ENCODE data around the gene POU3F2. TPM values are rescaled to one million over a fixed set of nuclear protein-coding genes. Genes with fewer than 3 reads are reported as not detected.
A peak's percentile ranks its signal among the peaks of the same experiment; 100 is the strongest.

POU3F2 gene
- total RNA-seq, 2 donors from 2014 or later, result not detected

DNA sequence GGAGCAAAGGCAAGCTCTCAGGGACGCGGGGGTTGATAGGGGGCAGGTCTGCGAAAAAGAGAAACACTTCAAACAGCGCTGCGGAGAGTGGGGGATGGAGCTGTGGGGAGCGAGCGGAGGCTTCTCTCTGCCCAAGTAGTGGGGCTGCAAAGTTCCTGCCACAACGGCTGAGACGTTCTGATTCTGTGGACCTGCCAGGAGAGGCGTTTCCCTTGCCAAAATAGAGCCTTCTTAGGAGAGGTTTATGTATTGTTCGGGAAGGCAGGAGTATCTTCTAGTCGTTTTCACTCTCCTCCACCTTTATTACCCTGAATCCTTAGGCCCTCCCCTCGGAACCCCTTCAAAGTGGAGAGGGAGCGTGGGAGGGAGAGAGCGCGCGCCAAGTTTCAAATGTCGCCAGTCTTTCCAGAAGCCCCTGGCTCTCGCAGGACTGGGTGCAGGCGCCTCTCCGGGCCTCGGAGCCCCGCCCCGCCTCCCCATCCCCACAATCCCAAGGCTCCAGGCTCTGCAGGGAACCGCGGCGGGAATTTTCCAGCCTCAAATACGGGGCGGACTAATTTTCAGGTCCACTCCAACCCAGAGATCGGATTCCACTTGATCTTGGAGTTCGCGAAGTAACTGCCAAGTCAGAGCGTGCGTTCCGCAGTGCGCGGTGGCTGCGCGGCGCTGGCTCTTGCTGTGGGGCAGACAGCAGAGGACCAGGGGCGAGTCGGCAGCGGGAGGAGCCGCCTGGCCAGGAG is 10.0 kb upstream of the POU3F2 start:
- DNase-seq, result no peak
- H3K27ac Mint-ChIP-seq, result no peak overlapping the region

DNA sequence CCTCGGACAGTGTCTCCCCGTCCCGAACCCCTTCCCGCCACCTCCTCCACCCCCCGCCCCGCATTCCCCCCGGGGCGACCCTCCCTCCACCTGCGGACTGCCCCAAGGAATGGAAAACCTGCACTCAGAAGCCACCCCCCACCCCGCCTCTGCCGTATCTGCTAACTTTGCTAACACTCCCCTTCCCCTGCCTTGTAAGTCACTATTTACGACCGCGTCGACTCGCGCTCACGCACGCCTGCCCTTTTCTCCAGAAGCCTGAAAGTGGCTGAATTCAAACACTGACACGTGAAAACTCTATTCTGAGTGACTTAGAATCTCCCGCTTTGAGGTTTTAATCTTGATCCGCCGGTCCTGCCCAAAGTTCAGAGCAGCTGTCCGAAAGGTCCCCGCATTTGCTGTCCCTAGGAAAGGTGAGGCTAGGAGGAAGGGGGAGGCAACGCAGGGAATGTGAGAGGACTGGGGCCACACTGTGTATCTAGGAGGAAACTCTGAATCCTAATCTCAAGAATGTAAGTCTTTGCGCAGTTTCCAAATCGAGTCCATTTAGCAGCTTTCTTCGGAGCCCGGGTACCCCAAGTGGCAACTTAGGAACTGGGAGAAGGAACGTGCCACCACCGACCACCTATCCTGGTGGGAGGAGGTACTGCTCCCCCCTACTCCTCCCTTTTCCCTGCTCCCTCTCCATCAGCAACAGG is 9.3 kb upstream of the POU3F2 start:
- DNase-seq (no peak), ATAC-seq (no peak)
- Mint-ChIP-seq H3K4me1 (peaks cover 20% of the 10 kb centered on the region), H3K27me3 (peaks cover 90% of the 10 kb centered on the region), H3K36me3 (ENCODE audit: low read depth) (peaks cover 5% of the 10 kb centered on the region), H3K4me3 (peak overlapping the region; percentile 47), H3K27ac (no peak overlapping the region)
- no peaks in the 10 kb centered on the region for H3K9me3 ChIP-seq (ENCODE audit: control insufficient read depth, low read length, poor library complexity, severe bottlenecking)

More for the DNA sequence above, 10.0 kb upstream of the POU3F2 start:
- Mint-ChIP-seq H3K27me3 (peaks cover 89% of the 10 kb centered on the region), H3K4me3 (peak overlapping the region; percentile 51), H3K4me1 (peaks cover 20% of the 10 kb centered on the region), H3K36me3 (ENCODE audit: low read depth) (peaks cover 5% of the 10 kb centered on the region)
- no peaks in the 10 kb centered on the region for H3K9me3 ChIP-seq (ENCODE audit: control insufficient read depth, low read length, poor library complexity, severe bottlenecking)
- no peak for ATAC-seq

DNA sequence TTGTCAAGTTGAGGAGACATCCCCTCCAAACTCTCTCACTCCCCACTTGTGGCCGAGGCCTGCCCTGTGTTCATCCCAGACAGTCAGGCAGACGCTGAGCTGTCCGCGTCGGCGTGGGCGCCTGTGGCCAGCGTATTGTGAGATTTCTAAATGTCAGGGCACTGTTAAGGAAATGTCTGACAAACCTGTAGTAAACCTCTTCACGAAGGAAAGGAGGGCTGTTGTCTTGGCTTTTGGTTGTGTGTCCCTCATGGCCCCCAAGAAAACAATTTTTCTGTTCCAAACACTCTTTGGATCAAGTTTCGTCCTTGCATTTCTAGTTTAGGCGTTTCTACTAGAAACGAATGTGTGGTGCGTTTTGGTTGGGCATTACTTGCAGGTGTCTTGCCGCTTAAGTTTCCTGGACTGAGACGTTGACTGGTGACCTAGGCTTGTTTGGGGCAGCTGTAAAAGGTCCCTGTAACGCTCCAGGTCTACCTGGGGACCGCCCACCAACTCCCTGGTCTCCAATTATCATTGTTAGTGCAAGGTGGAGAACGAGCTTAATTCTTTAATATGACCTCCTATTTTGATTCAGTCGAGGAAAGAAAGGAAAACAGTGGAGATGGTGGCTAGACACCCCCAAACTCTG is 8.7 kb upstream of the POU3F2 start:
- Mint-ChIP-seq H3K4me1 (peaks cover 21% of the 10 kb centered on the region), H3K36me3 (ENCODE audit: low read depth) (peaks cover 5% of the 10 kb centered on the region), H3K27me3 (peaks cover 94% of the 10 kb centered on the region), H3K27ac (no peak overlapping the region), H3K4me3 (peak overlapping the region; percentile 47)
- DNase-seq, result no peak
- no peak for ATAC-seq
- H3K9me3 ChIP-seq (ENCODE audit: control insufficient read depth, low read length, poor library complexity, severe bottlenecking), result no peaks in the 10 kb centered on the region

DNA sequence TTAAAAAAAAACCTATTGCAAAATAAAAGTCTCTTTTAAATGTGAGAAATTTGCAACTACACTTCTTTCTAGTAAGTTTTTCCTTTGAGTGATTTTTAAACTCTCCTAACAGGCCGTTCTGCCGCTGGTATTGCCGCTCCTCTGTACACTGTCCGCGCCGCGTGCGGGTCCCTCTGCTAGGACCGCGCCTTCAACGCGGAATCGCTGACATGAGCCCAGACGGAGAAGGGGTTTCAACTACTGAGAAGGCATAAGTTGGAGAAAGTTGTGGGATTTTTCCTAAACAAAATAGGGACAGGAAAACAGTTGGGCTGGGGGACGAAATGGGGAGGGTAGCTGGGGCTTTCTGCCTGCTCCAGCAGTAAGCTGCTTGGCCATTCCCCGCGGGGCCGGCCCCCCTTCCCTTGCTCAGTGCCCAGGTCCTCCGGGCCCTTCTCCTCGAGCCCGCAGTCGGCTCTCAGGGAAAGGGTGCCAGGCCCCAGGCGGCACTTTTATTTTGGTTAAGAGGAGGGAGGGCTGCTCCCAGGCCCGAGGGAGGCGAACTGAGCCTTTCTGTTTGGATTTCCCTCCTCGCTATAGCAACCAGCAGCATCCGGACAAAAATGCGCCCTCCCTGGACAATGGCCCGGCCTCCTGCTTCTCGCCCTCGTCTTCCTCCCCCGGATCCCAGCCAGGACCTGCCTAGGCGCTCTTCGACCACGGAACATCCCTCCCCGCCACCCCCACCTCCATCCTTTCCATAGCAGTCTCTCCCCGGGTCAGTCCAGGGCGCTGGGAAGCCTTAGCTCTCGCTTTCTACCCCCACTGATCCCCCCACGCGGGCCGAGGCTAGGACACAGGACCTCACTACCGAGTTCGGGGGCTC is 6.8 kb upstream of the POU3F2 start:
- ATAC-seq (no peak), DNase-seq (no peak)
- H3K27me3 Mint-ChIP-seq, result peaks cover 89% of the 10 kb centered on the region
- H3K36me3 Mint-ChIP-seq (ENCODE audit: low read depth), result peaks cover 5% of the 10 kb centered on the region
- H3K4me1 Mint-ChIP-seq, result peaks cover 30% of the 10 kb centered on the region
- no peaks in the 10 kb centered on the region for H3K9me3 ChIP-seq (ENCODE audit: control insufficient read depth, low read length, poor library complexity, severe bottlenecking)
- H3K4me3 Mint-ChIP-seq, result no peak overlapping the region
- no peak overlapping the region for H3K27ac Mint-ChIP-seq

DNA sequence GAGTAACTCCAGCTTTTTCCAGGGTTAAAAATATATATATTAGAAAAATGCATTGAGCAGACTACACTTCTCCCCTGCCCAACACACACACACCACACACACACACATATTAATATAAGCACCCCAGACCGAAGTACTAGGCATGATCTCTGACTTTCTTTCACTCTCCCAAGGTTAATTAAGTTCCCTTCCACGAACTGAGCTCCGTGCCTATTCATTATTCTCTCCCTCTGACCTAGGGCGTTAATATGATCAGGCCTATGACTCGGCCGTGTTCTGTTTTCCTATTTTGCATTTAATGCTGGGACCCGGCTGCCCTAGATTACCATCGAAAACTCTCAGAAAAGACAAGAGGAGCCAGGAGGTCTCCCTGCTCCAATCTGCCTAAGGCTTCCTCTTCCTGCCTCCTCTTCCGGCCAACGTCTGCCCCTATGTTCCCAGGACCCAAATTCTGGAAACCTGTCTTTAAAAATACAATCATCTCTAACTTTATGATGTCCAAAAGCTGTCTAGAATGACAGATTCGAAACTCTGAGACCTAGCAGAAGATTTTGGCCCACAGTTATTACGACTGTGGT is 6.1 kb upstream of the POU3F2 start:
- H3K4me3 Mint-ChIP-seq, result no peak overlapping the region

DNA sequence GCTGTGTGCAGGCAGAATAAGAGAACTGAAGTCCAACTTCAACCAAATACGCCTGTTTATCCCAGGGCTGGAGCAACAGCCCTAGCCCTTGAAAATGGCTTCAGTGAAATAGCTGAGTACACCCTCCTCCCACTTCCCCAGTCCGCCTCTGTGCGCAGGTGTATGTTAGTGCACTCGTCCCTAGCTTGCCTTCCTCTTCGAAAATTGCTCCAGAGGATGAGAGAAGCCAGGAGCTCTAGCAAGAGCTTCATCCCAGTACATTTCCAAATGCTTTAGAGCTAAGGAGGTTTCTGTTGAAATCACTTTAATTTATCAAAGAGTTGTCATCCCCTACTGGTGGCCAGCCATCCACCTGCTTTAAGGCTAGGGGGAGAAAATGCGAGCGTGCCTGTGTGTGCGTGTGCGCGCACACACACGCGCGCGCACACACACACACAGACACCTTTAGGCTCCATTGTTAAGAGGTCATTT is 5.4 kb upstream of the POU3F2 start:
- no peak for DNase-seq
- Mint-ChIP-seq H3K27ac (no peak overlapping the region), H3K4me1 (peaks cover 39% of the 10 kb centered on the region), H3K36me3 (ENCODE audit: low read depth) (peaks cover 5% of the 10 kb centered on the region), H3K27me3 (peaks cover 95% of the 10 kb centered on the region), H3K4me3 (no peak overlapping the region)
- no peaks in the 10 kb centered on the region for H3K9me3 ChIP-seq (ENCODE audit: control insufficient read depth, low read length, poor library complexity, severe bottlenecking)
- ATAC-seq, result no peak

More for the DNA sequence above, 6.1 kb upstream of the POU3F2 start:
- ATAC-seq (no peak), DNase-seq (no peak)
- Mint-ChIP-seq H3K27me3 (peaks cover 95% of the 10 kb centered on the region), H3K27ac (no peak overlapping the region), H3K4me1 (peaks cover 38% of the 10 kb centered on the region), H3K36me3 (ENCODE audit: low read depth) (peaks cover 7% of the 10 kb centered on the region)
- no peaks in the 10 kb centered on the region for H3K9me3 ChIP-seq (ENCODE audit: control insufficient read depth, low read length, poor library complexity, severe bottlenecking)

DNA sequence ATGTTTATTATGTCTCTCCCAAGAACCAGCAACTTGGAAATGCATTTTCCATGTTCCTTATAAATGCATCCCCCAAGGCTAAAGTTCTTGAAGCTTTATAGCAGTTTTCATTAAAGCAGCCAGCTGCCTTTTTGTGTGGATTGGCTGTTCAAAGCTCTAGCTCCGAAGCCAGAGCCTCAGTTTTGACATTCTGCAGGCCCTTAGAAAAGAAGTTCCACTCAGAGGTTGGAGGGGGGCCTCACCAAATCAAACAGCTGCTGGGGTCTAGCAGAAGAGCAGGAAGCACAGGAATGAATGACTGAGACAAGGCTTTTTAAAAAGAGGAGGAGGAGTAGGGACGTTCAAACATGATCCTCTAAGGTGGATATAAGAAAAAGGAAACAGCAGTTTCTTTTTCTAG is 4.2 kb upstream of the POU3F2 start:
- DNase-seq, result no peak
- Mint-ChIP-seq H3K36me3 (ENCODE audit: low read depth) (peaks cover 2% of the 10 kb centered on the region), H3K4me3 (no peak overlapping the region), H3K4me1 (peaks cover 35% of the 10 kb centered on the region), H3K27ac (no peak overlapping the region), H3K27me3 (peaks cover 91% of the 10 kb centered on the region)
- no peaks in the 10 kb centered on the region for H3K9me3 ChIP-seq (ENCODE audit: control insufficient read depth, low read length, poor library complexity, severe bottlenecking)
- ATAC-seq, result no peak

DNA sequence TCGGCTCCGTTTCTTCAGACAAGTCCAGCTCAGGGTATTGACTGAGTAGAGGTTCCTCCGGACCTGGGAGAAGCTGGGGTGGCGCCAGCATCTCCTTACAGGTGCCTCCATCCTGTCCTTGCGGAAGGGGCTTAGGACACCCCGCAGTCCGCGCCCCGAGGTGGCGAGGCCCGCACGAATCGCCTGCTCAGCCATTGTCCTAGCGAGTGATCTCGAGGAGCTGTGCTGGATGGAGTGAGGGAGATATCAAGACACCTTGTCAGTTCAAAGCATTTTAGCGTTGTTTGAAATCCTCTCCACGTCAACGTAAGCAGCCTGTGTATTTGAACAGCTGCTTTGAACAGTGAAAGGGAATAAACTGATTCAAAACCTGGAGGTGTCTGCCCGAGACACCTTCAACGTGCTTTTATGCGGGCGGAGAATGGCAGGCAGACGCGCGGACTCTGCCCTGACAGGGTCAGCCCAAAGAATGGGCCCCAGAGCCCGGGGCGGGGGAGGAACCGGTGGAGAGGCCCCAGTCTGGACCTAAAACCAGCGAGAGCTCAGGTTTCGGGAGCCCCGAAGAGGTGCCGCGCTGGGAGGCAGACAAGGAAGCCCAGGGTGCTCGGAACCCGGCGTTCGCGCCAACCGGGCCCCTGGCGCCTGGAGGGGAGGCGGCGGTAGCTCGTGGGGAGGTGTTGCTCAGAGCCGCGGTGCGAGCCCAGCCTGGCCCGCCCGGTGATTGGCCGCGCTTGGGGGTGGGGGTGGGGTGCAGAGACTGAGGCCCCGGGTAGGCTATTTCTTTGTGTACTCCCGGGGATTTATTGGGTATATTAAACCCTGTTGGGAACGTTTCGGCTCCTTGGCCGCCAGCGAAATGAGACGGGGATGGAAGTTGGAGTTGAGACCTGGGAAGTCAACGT is 3.1 kb upstream of the POU3F2 start:
- peaks cover 2% of the 10 kb centered on the region for H3K36me3 Mint-ChIP-seq (ENCODE audit: low read depth)
- no peak for DNase-seq
- no peaks in the 10 kb centered on the region for H3K9me3 ChIP-seq (ENCODE audit: control insufficient read depth, low read length, poor library complexity, severe bottlenecking)

DNA sequence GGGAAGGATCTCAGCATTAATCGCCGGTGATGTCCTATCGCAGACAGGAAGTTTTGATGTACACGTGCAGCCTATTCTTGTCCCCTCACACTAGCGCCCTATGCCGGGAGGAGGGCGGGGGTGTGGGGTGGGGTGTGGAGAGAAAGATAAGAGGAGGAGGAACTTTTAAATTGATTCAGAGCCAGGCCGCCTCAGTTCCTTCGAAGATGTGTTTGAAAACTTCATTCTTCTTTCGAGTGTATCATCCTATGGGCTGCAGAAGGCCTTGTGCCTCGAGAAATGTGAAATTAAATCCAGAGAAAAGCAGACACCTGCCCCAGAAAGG is 2.5 kb upstream of the POU3F2 start:
- no peaks in the 10 kb centered on the region for H3K9me3 ChIP-seq (ENCODE audit: control insufficient read depth, low read length, poor library complexity, severe bottlenecking)
- Mint-ChIP-seq H3K4me1 (peaks cover 43% of the 10 kb centered on the region), H3K27me3 (peaks cover 88% of the 10 kb centered on the region), H3K36me3 (ENCODE audit: low read depth) (peaks cover 2% of the 10 kb centered on the region), H3K27ac (no peak overlapping the region), H3K4me3 (peak overlapping the region; percentile 94)
- DNase-seq, result no peak
- ATAC-seq, result no peak

More for the DNA sequence above, 3.1 kb upstream of the POU3F2 start:
- no peak for ATAC-seq
- Mint-ChIP-seq H3K4me1 (peaks cover 40% of the 10 kb centered on the region), H3K4me3 (peak overlapping the region; percentile 69), H3K27ac (peak overlapping the region; percentile 73), H3K27me3 (peaks cover 88% of the 10 kb centered on the region)

DNA sequence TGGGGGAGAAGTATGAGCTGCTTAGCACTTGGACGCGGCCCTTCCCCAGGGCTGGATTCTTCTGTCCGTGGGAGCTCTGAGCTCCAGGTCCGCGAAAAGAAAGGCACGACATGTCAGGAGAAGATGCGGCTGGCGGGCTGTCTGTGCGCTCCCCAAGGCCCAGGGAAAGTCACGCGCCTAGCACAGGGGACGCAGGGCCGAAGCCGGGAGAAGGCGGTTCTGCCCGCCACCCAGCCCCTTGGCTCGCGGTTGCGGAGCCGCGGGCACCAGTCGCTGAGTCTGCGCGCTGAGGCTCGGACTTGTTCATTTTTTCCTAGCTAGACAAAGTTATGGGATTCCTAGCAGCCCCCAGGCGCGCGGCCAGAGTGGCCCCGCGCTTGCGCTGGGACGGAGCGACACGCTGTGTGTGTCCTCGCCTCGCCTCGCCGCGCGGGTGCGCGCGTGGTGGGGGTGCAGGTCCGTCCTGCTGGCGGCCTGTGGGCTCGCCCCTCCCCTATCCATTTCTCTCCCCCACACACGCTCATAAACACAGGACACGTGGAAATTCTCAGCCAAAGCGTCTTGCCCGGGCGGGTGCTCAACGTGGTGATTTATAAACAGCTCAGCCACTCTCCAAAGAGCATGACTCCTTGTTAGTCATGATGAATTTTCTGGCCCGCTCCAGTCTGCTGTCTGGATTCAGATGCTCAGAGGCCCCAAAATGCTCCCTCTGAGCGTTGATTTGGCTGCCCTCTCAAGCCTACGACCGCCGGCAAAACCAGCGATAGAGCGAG is 1.9 kb upstream of the POU3F2 start:
- peaks cover 88% of the 10 kb centered on the region for H3K27me3 Mint-ChIP-seq
- H3K27ac Mint-ChIP-seq, result peak overlapping the region; percentile 86
- DNase-seq (no peak), ATAC-seq (no peak)
- H3K9me3 ChIP-seq (ENCODE audit: control insufficient read depth, low read length, poor library complexity, severe bottlenecking), result no peaks in the 10 kb centered on the region
- H3K4me3 Mint-ChIP-seq, result peak overlapping the region; percentile 94
- H3K36me3 Mint-ChIP-seq (ENCODE audit: low read depth), result peaks cover 2% of the 10 kb centered on the region
- peaks cover 44% of the 10 kb centered on the region for H3K4me1 Mint-ChIP-seq

DNA sequence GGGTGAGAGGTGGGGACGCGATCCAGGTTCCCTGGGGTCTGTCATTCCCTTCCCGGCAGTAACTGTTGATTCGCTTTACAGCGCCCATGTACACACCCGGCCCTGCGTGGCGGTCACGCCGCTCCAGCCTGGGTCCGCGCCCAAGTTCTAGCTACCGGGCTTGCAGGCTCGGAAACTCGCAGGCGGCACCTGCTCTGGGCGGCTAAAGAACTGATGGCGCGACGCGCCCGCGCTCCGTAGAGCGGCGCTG is 1.4 kb upstream of the POU3F2 start:
- Mint-ChIP-seq H3K27me3 (peaks cover 88% of the 10 kb centered on the region), H3K27ac (peak overlapping the region; percentile 86), H3K4me1 (peaks cover 44% of the 10 kb centered on the region), H3K36me3 (ENCODE audit: low read depth) (peaks cover 2% of the 10 kb centered on the region), H3K4me3 (peak overlapping the region; percentile 94)
- no peak for DNase-seq
- H3K9me3 ChIP-seq (ENCODE audit: control insufficient read depth, low read length, poor library complexity, severe bottlenecking), result no peaks in the 10 kb centered on the region
- ATAC-seq, result peak; percentile 49
